ENCODE data around the gene PIGR. TPM values are rescaled to one million over a fixed set of nuclear protein-coding genes. Genes with fewer than 3 reads are reported as not detected.

PIGR gene
- total RNA-seq, 1 experiment from 2014 or later: not detected

- no peak for DNase-seq
- Histone ChIP-seq H3K27me3 (ENCODE audit: low read length) (no peaks in the 10 kb centered on the region), H3K4me3 (ENCODE audit: low read length) (no peak overlapping the region), H4K20me1 (ENCODE audit: insufficient read depth, low read depth, low read length) (no peaks in the 10 kb centered on the region), H3K36me3 (ENCODE audit: insufficient read depth, low read length) (no peaks in the 10 kb centered on the region), H3K4me2 (ENCODE audit: low read depth, low read length, poor library complexity, severe bottlenecking) (no peak overlapping the region), H2AFZ (ENCODE audit: low read length) (no peak overlapping the region), H3K4me1 (ENCODE audit: low read length) (no peaks in the 10 kb centered on the region), H3K79me2 (ENCODE audit: low read length) (no peaks in the 10 kb centered on the region), H3K27ac (ENCODE audit: low read length) (no peak overlapping the region), H3K9ac (ENCODE audit: low read length) (no peak overlapping the region), H3K9me3 (ENCODE audit: low read length) (no peaks in the 10 kb centered on the region), H3K9me2 (replicated peaks; ENCODE audit: insufficient read depth, low read length) (no peaks in the 10 kb centered on the region)
Measured at GRCh38 chr1:206898915-206899431, 47.3 kb downstream of the PIGR start.

GRCh38 chr1:206898089-206898914 lies 48.0 kb downstream of the PIGR start:
- Histone ChIP-seq H3K9ac (ENCODE audit: low read length) (no peak overlapping the region), H3K9me2 (replicated peaks; ENCODE audit: insufficient read depth, low read length) (no peaks in the 10 kb centered on the region), H3K79me2 (ENCODE audit: low read length) (no peaks in the 10 kb centered on the region), H3K4me1 (ENCODE audit: low read length) (no peaks in the 10 kb centered on the region), H4K20me1 (ENCODE audit: insufficient read depth, low read depth, low read length) (no peaks in the 10 kb centered on the region), H2AFZ (ENCODE audit: low read length) (no peak overlapping the region), H3K4me3 (ENCODE audit: low read length) (no peak overlapping the region), H3K9me3 (ENCODE audit: low read length) (no peaks in the 10 kb centered on the region), H3K36me3 (ENCODE audit: insufficient read depth, low read length) (no peaks in the 10 kb centered on the region), H3K27me3 (ENCODE audit: low read length) (no peaks in the 10 kb centered on the region), H3K27ac (ENCODE audit: low read length) (no peak overlapping the region), H3K4me2 (ENCODE audit: low read depth, low read length, poor library complexity, severe bottlenecking) (no peak overlapping the region)
- DNase-seq: no peak

- no peak within 1 kb of the TSS for H3K9ac ChIP-seq (ENCODE audit: low read length)
- H3K4me2 ChIP-seq (ENCODE audit: low read depth, low read length, poor library complexity, severe bottlenecking): no peak within 1 kb of the TSS
- H3K9me3 ChIP-seq (ENCODE audit: low read length): no peaks in the 10 kb centered on the region
- no peak within 1 kb of the TSS for H3K4me3 ChIP-seq (ENCODE audit: low read length)
- H4K20me1 ChIP-seq (ENCODE audit: insufficient read depth, low read depth, low read length): no peaks in the 10 kb centered on the region
- no peaks in the 10 kb centered on the region for H3K27me3 ChIP-seq (ENCODE audit: low read length)
- H3K79me2 ChIP-seq (ENCODE audit: low read length): no peaks in the 10 kb centered on the region
- H3K4me1 ChIP-seq (ENCODE audit: low read length): no peaks in the 10 kb centered on the region
- no peaks in the 10 kb centered on the region for H3K9me2 ChIP-seq (replicated peaks; ENCODE audit: insufficient read depth, low read length)
- H2AFZ ChIP-seq (ENCODE audit: low read length): no peak within 1 kb of the TSS
- no peaks in the 10 kb centered on the region for H3K36me3 ChIP-seq (ENCODE audit: insufficient read depth, low read length)
- no peak within 1 kb of the TSS for H3K27ac ChIP-seq (ENCODE audit: low read length)
- no peak for DNase-seq
Measured at GRCh38 chr1:206897175-206897574, 49.1 kb downstream of the PIGR start, which contains the start of gene IL24. Gene IL24 (plus strand): TSS chr1:206897443. CDS start chr1:206897833, 390 bp downstream.

DNA sequence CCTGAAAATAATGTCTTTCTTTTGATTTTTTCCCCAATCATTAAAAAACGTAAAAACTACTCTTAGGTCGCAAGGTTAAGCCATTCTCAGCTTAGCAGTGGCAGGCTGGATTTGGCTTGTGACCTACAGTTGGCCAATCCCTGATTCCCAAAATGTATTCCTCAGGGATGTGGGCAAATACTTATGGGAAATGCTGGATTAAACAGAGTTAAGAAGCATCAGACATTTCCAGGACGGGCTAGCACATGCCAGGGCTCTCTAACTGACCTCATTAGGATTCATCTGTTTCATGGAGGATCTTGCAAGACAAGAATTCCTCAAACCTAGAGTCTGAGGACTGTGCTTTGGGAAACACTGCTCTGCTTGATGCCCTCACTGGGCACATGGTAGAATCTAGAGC lies 50.0 kb downstream of the PIGR start:
- no peaks in the 10 kb centered on the region for H3K9me2 ChIP-seq (replicated peaks; ENCODE audit: insufficient read depth, low read length)
- DNase-seq: no peak
- no peaks in the 10 kb centered on the region for H3K36me3 ChIP-seq (ENCODE audit: insufficient read depth, low read length)
- no peaks in the 10 kb centered on the region for H3K4me1 ChIP-seq (ENCODE audit: low read length)
- H3K9ac ChIP-seq (ENCODE audit: low read length): no peak overlapping the region
- no peaks in the 10 kb centered on the region for H3K27me3 ChIP-seq (ENCODE audit: low read length)
- H3K4me3 ChIP-seq (ENCODE audit: low read length): no peak overlapping the region
- H3K79me2 ChIP-seq (ENCODE audit: low read length): no peaks in the 10 kb centered on the region
- no peak overlapping the region for H3K4me2 ChIP-seq (ENCODE audit: low read depth, low read length, poor library complexity, severe bottlenecking)
- no peaks in the 10 kb centered on the region for H3K9me3 ChIP-seq (ENCODE audit: low read length)
- no peak overlapping the region for H2AFZ ChIP-seq (ENCODE audit: low read length)
- no peak overlapping the region for H3K27ac ChIP-seq (ENCODE audit: low read length)
- no peaks in the 10 kb centered on the region for H4K20me1 ChIP-seq (ENCODE audit: insufficient read depth, low read depth, low read length)

- Histone ChIP-seq H3K27ac (ENCODE audit: low read length) (no peak overlapping the region), H3K4me3 (ENCODE audit: low read length) (no peak overlapping the region), H3K4me1 (ENCODE audit: low read length) (no peaks in the 10 kb centered on the region), H2AFZ (ENCODE audit: low read length) (no peak overlapping the region), H3K9me3 (ENCODE audit: low read length) (no peaks in the 10 kb centered on the region), H3K9me2 (replicated peaks; ENCODE audit: insufficient read depth, low read length) (no peaks in the 10 kb centered on the region), H3K36me3 (ENCODE audit: insufficient read depth, low read length) (no peaks in the 10 kb centered on the region), H3K4me2 (ENCODE audit: low read depth, low read length, poor library complexity, severe bottlenecking) (no peak overlapping the region), H3K79me2 (ENCODE audit: low read length) (no peaks in the 10 kb centered on the region), H4K20me1 (ENCODE audit: insufficient read depth, low read depth, low read length) (no peaks in the 10 kb centered on the region), H3K27me3 (ENCODE audit: low read length) (no peaks in the 10 kb centered on the region), H3K9ac (ENCODE audit: low read length) (no peak overlapping the region)
- no peak for DNase-seq
Measured at GRCh38 chr1:206895837-206896242, 50.4 kb downstream of the PIGR start.

GRCh38 chr1:206895325-206895724 lies 50.9 kb downstream of the PIGR start:
- H3K9ac ChIP-seq (ENCODE audit: low read length): no peak overlapping the region

GRCh38 chr1:206893380-206893779 lies 52.9 kb downstream of the PIGR start:
- H4K20me1 ChIP-seq (ENCODE audit: insufficient read depth, low read depth, low read length): no peaks in the 10 kb centered on the region
- no peaks in the 10 kb centered on the region for H3K27me3 ChIP-seq (ENCODE audit: low read length)
- no peaks in the 10 kb centered on the region for H3K9me2 ChIP-seq (replicated peaks; ENCODE audit: insufficient read depth, low read length)
- no peaks in the 10 kb centered on the region for H3K79me2 ChIP-seq (ENCODE audit: low read length)
- H3K4me2 ChIP-seq (ENCODE audit: low read depth, low read length, poor library complexity, severe bottlenecking): no peak overlapping the region
- H2AFZ ChIP-seq (ENCODE audit: low read length): no peak overlapping the region
- no peak for DNase-seq
- H3K36me3 ChIP-seq (ENCODE audit: insufficient read depth, low read length): no peaks in the 10 kb centered on the region
- H3K4me3 ChIP-seq (ENCODE audit: low read length): no peak overlapping the region
- no peaks in the 10 kb centered on the region for H3K9me3 ChIP-seq (ENCODE audit: low read length)
- no peak overlapping the region for H3K27ac ChIP-seq (ENCODE audit: low read length)
- H3K9ac ChIP-seq (ENCODE audit: low read length): no peak overlapping the region
- H3K4me1 ChIP-seq (ENCODE audit: low read length): no peaks in the 10 kb centered on the region

More at GRCh38 chr1:206895325-206895724, 50.9 kb downstream of the PIGR start:
- H3K27me3 ChIP-seq (ENCODE audit: low read length): no peaks in the 10 kb centered on the region
- no peaks in the 10 kb centered on the region for H3K36me3 ChIP-seq (ENCODE audit: insufficient read depth, low read length)
- H4K20me1 ChIP-seq (ENCODE audit: insufficient read depth, low read depth, low read length): no peaks in the 10 kb centered on the region
- H3K4me1 ChIP-seq (ENCODE audit: low read length): no peaks in the 10 kb centered on the region
- no peak for DNase-seq
- no peaks in the 10 kb centered on the region for H3K9me3 ChIP-seq (ENCODE audit: low read length)
- H3K27ac ChIP-seq (ENCODE audit: low read length): no peak overlapping the region
- no peaks in the 10 kb centered on the region for H3K79me2 ChIP-seq (ENCODE audit: low read length)
- H2AFZ ChIP-seq (ENCODE audit: low read length): no peak overlapping the region
- H3K4me2 ChIP-seq (ENCODE audit: low read depth, low read length, poor library complexity, severe bottlenecking): no peak overlapping the region
- H3K9me2 ChIP-seq (replicated peaks; ENCODE audit: insufficient read depth, low read length): no peaks in the 10 kb centered on the region
- no peak overlapping the region for H3K4me3 ChIP-seq (ENCODE audit: low read length)

- H3K9ac ChIP-seq (ENCODE audit: low read length): no peak overlapping the region
- no peaks in the 10 kb centered on the region for H3K9me2 ChIP-seq (replicated peaks; ENCODE audit: insufficient read depth, low read length)
- H3K9me3 ChIP-seq (ENCODE audit: low read length): no peaks in the 10 kb centered on the region
- H3K4me1 ChIP-seq (ENCODE audit: low read length): no peaks in the 10 kb centered on the region
- no peak overlapping the region for H2AFZ ChIP-seq (ENCODE audit: low read length)
- no peaks in the 10 kb centered on the region for H3K79me2 ChIP-seq (ENCODE audit: low read length)
- no peaks in the 10 kb centered on the region for H4K20me1 ChIP-seq (ENCODE audit: insufficient read depth, low read depth, low read length)
- H3K27me3 ChIP-seq (ENCODE audit: low read length): no peaks in the 10 kb centered on the region
- H3K27ac ChIP-seq (ENCODE audit: low read length): no peak overlapping the region
- H3K4me2 ChIP-seq (ENCODE audit: low read depth, low read length, poor library complexity, severe bottlenecking): no peak overlapping the region
- no peak for DNase-seq
- H3K36me3 ChIP-seq (ENCODE audit: insufficient read depth, low read length): no peaks in the 10 kb centered on the region
- H3K4me3 ChIP-seq (ENCODE audit: low read length): no peak overlapping the region
Measured at GRCh38 chr1:206892351-206892984, 53.8 kb downstream of the PIGR start.

Data from Karpas-422 (cell line).